NCI-H1436 treated with DMSO at 0.1 percent for 48 hours (cell line): Measurements from ENCODE around the gene SAA4.
"Not testable (repeated sequence)": the region's sequence is repeated elsewhere in the genome, so short reads cannot be mapped to it uniquely, and the experiment has no call there.

Experiments used
- DNase-seq: peaks from one replicate; lab custom pipeline; 2025; lab: John Stamatoyannopoulos, UW

Gene SAA4

GRCh38 chr11:18236664-18237356 is at the start of gene SAA4:
TSS of gene SAA4 (minus strand) at chr11:18236802. CDS start at chr11:18235926, 876 bp downstream.
- DNase-seq: no peak

GRCh38 chr11:18285841-18286240 is 49.2 kb upstream of the SAA4 start:
- DNase-seq: no peak

GRCh38 chr11:18282626-18283025 is 46.0 kb upstream of the SAA4 start:
- no peak for DNase-seq

GRCh38 chr11:18280438-18281045 is 43.9 kb upstream of the SAA4 start:
- no peak for DNase-seq

- no peak for DNase-seq
Observed at GRCh38 chr11:18277565-18278271, 41.1 kb upstream of the SAA4 start.

GRCh38 chr11:18271206-18271605 is 34.6 kb upstream of the SAA4 start:
- DNase-seq: no peak

GRCh38 chr11:18270102-18270501 is 33.5 kb upstream of the SAA4 start:
- DNase-seq: no peak

- DNase-seq: not testable (repeated sequence)
Observed at GRCh38 chr11:18269252-18269651, 32.6 kb upstream of the SAA4 start.

- DNase-seq: not testable (repeated sequence)
Observed at GRCh38 chr11:18267335-18268133, 30.9 kb upstream of the SAA4 start.

- no peak for DNase-seq
Observed at GRCh38 chr11:18265949-18266348, 29.3 kb upstream of the SAA4 start, which contains the start of gene SAA1. TSS of gene SAA1 (plus strand) at chr11:18266264. CDS start at chr11:18266888, 624 bp downstream.

GRCh38 chr11:18264677-18265555 is 28.3 kb upstream of the SAA4 start:
- DNase-seq: no peak

GRCh38 chr11:18264035-18264434 is 27.4 kb upstream of the SAA4 start:
- DNase-seq: no peak

- DNase-seq: not testable (repeated sequence)
Observed at GRCh38 chr11:18262681-18263350, 26.2 kb upstream of the SAA4 start.

GRCh38 chr11:18261721-18262120 is 25.1 kb upstream of the SAA4 start:
- DNase-seq: no peak

- DNase-seq: no peak
Observed at GRCh38 chr11:18259259-18259658, 22.7 kb upstream of the SAA4 start.

GRCh38 chr11:18254781-18255361 is 18.3 kb upstream of the SAA4 start:
- DNase-seq: no peak

GRCh38 chr11:18253778-18254338 is 17.3 kb upstream of the SAA4 start:
- no peak for DNase-seq

GRCh38 chr11:18253233-18253632 is 16.6 kb upstream of the SAA4 start:
- no peak for DNase-seq

GRCh38 chr11:18248561-18248960 is 12.0 kb upstream of the SAA4 start, which contains the start of gene SAA2:
TSS of gene SAA2 (minus strand) at chr11:18248668. CDS start at chr11:18248011, 657 bp downstream.
- DNase-seq: no peak

- DNase-seq: not testable (repeated sequence)
Observed at GRCh38 chr11:18247191-18247581, 10.6 kb upstream of the SAA4 start.
